ENCODE results near the gene NFIX.

GRCh38 chr19:12974301-12975220 is 20.7 kb upstream of the NFIX start:
- TF ChIP-seq, protein P1, sequence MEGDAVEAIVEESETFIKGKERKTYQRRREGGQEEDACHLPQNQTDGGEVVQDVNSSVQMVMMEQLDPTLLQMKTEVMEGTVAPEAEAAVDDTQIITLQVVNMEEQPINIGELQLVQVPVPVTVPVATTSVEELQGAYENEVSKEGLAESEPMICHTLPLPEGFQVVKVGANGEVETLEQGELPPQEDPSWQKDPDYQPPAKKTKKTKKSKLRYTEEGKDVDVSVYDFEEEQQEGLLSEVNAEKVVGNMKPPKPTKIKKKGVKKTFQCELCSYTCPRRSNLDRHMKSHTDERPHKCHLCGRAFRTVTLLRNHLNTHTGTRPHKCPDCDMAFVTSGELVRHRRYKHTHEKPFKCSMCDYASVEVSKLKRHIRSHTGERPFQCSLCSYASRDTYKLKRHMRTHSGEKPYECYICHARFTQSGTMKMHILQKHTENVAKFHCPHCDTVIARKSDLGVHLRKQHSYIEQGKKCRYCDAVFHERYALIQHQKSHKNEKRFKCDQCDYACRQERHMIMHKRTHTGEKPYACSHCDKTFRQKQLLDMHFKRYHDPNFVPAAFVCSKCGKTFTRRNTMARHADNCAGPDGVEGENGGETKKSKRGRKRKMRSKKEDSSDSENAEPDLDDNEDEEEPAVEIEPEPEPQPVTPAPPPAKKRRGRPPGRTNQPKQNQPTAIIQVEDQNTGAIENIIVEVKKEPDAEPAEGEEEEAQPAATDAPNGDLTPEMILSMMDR (conservative IDR thresholded peaks at IDR 0.05; ENCODE audit: low read depth, low read length): no peak
- no peak for TF ChIP-seq EZH2 (IDR thresholded peaks at IDR 0.05; ENCODE audit: borderline replicate concordance, low read depth, low read length, poor library complexity, severe bottlenecking)

All from A673 (cell line).